SH-SY5Y (cell line): ENCODE results near the gene ACE.

Source experiments
- GATA2 ChIP-seq: IDR thresholded peaks from 2 replicates; pipeline ENCODE4 v1.6.1; 2011; ENCODE audit warnings: mild to moderate bottlenecking, low read depth, low read length
- GATA3 ChIP-seq: IDR thresholded peaks from 2 replicates; pipeline ENCODE4 v1.6.1; 2011; ENCODE audit warnings: low read depth, mild to moderate bottlenecking, low read length, moderate library complexity

GRCh38 chr17:63476459-63476853 lies 405 bp upstream of the ACE start:
- no peak for TF ChIP-seq GATA2
- no peak for TF ChIP-seq GATA3
